ENCODE data around the gene SELENOF. TPM values are rescaled to one million over a fixed set of nuclear protein-coding genes. Genes with fewer than 3 reads are reported as not detected.

SELENOF gene
- polyA plus RNA-seq, 1 donor from 2014 or later: 378 TPM

GRCh38 chr1:86858524-86859261 lies 55.2 kb downstream of the SELENOF start:
- Mint-ChIP-seq H3K27me3 (no peaks in the 10 kb centered on the region), H3K4me3 (no peak overlapping the region), H3K4me1 (peaks cover 11 to 16% (median 16%) of the 10 kb centered on the region in 3 donors), H3K36me3 (peaks cover 8% of the 10 kb centered on the region), H3K27ac (peak overlapping the region in 1 of 3 donors; percentile 68), H3K9me3 (no peaks in the 10 kb centered on the region)

DNA sequence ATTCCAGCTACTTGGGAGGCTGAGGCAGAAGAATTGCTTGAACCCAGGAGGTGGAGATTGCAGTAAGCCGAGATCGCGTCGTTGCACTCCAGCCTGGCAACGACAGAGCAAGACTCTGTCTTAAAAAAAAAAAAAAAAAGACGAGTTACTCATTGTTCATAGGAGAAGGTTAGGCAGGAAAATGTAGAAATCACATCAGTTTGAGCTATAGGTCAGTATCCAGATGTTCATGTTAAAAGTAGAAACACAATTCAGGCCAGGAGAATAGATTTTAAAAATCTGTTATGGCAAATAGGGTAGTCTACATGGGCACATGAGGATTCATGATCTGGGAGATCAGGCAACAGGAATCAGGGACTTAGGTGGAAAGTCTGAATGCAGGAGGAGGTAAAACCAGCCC lies 57.7 kb downstream of the SELENOF start:
- peaks cover 23 to 30% (median 29%) of the 10 kb centered on the region in 3 donors for H3K4me1 Mint-ChIP-seq
- no peaks in the 10 kb centered on the region for H3K9me3 Mint-ChIP-seq
- H3K27me3 Mint-ChIP-seq: no peaks in the 10 kb centered on the region
- H3K36me3 Mint-ChIP-seq: peaks cover under 1% of the 10 kb centered on the region
- H3K4me3 Mint-ChIP-seq: no peak overlapping the region
- peak overlapping the region in 1 of 3 donors; percentile 34 for H3K27ac Mint-ChIP-seq

DNA sequence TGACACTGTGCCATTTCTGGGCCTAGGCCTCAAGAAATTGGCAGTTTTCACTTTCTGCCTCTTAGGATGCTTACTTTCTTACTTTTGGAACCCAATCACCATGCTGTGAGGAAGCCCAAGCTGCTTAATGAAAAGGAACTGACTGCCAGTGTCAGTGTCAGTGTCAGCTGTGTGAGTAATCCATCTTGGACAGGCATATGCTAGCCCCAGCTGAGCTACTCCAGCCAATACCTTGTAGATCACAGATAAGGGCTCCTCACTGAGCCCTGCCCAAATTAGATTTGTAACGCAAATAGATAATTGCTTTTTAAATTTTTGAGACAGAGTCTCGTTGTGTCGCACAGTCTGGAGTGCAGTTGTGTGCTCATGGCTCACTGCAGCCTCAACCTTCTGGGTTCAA lies 59.6 kb downstream of the SELENOF start:
- Mint-ChIP-seq H3K27me3 (no peaks in the 10 kb centered on the region), H3K4me1 (peaks cover 22 to 29% (median 26%) of the 10 kb centered on the region in 3 donors), H3K4me3 (no peak overlapping the region), H3K36me3 (no peaks in the 10 kb centered on the region), H3K9me3 (no peaks in the 10 kb centered on the region), H3K27ac (no peak overlapping the region)

GRCh38 chr1:86852782-86853408 lies 61.0 kb downstream of the SELENOF start:
- Mint-ChIP-seq H3K4me1 (peaks cover 17 to 23% (median 21%) of the 10 kb centered on the region in 3 donors), H3K36me3 (no peaks in the 10 kb centered on the region), H3K4me3 (peak overlapping the region in 1 of 4 donors; percentile 86), H3K9me3 (no peaks in the 10 kb centered on the region), H3K27me3 (no peaks in the 10 kb centered on the region), H3K27ac (no peak overlapping the region)

GRCh38 chr1:86852289-86852688 lies 61.6 kb downstream of the SELENOF start:
- Mint-ChIP-seq H3K4me3 (peak overlapping the region in 3 of 4 donors; percentile 23 to 86 (median 81)), H3K4me1 (peaks cover 16 to 18% (median 17%) of the 10 kb centered on the region in 3 donors), H3K27ac (no peak overlapping the region), H3K9me3 (no peaks in the 10 kb centered on the region), H3K36me3 (no peaks in the 10 kb centered on the region), H3K27me3 (no peaks in the 10 kb centered on the region)

DNA sequence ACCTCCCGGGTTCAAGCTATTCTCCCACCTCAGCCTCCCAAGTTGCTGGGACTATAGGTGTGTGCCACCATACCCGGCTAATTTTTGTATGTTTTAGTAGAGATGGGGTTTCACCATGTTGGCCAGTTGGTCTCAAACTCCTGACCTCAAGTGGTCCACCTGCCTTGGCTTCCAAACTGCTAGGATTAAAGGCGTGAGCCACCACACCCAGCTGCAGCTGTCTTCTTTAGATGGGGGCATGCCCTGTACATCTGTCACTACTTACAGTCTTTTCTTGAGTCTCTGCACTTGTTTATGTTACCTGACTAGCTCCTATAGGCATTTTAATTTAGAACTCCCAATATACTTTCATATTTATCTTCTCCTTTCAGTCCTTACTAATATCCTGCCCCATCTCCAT lies 64.2 kb downstream of the SELENOF start:
- H3K27me3 Mint-ChIP-seq: no peaks in the 10 kb centered on the region
- H3K4me1 Mint-ChIP-seq: peaks cover 13 to 18% (median 14%) of the 10 kb centered on the region in 3 donors
- H3K9me3 Mint-ChIP-seq: no peaks in the 10 kb centered on the region
- no peak overlapping the region for H3K27ac Mint-ChIP-seq
- no peaks in the 10 kb centered on the region for H3K36me3 Mint-ChIP-seq
- H3K4me3 Mint-ChIP-seq: no peak overlapping the region

- Mint-ChIP-seq H3K27me3 (no peaks in the 10 kb centered on the region), H3K27ac (peak overlapping the region in 1 of 3 donors; percentile 18), H3K4me3 (no peak overlapping the region), H3K4me1 (peaks cover 13 to 18% (median 14%) of the 10 kb centered on the region in 3 donors), H3K36me3 (no peaks in the 10 kb centered on the region), H3K9me3 (no peaks in the 10 kb centered on the region)
Measured at GRCh38 chr1:86848654-86849053, 65.3 kb downstream of the SELENOF start.

DNA sequence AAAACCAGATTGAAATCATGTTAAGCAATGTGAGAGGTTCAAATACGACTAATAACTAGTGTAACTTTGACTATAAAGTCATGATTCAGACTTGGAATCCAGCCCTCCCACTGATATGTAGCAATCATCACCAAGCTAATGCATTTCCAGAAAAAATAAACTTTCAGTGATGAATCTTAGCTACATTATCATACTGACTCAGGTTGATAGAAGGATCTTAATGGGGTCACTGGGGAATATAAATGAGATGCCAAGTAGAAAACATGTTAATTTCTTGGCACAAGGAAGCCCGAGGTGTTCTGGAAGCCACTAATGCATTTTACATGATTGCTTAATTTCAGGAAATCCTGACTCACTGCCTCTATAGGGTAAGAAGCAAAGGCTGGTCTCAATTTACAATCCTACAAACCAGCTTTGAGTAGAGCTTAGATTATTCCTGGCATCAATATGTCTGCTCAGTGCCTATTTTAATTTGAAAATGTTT lies 67.7 kb downstream of the SELENOF start:
- no peak overlapping the region for H3K27ac Mint-ChIP-seq
- H3K9me3 Mint-ChIP-seq: no peaks in the 10 kb centered on the region
- no peaks in the 10 kb centered on the region for H3K4me1 Mint-ChIP-seq
- no peak overlapping the region for H3K4me3 Mint-ChIP-seq
- no peaks in the 10 kb centered on the region for H3K27me3 Mint-ChIP-seq
- no peaks in the 10 kb centered on the region for H3K36me3 Mint-ChIP-seq

GRCh38 chr1:86845514-86845913 lies 68.4 kb downstream of the SELENOF start:
- H3K27ac Mint-ChIP-seq: no peak overlapping the region
- no peaks in the 10 kb centered on the region for H3K27me3 Mint-ChIP-seq
- H3K9me3 Mint-ChIP-seq: no peaks in the 10 kb centered on the region
- no peaks in the 10 kb centered on the region for H3K4me1 Mint-ChIP-seq
- H3K4me3 Mint-ChIP-seq: no peak overlapping the region
- no peaks in the 10 kb centered on the region for H3K36me3 Mint-ChIP-seq

DNA sequence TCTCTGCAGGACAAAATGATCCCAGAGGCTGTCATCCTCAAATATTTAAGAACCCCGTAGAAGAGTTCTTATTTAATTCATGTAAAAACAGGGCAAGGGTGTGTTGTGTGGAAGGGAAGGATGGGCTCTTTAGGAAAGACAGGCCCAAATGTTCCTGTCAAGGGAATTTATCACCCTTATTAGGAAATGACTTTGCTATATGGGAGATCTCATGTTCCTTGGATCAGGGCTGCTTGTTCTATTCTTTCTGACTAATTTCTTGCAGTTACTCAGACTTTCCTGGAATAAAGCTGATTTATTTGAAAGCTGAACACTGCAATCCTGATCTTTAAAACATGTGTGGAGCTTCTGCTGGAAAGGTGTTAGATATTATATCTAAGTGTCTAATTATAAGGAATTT lies 72.8 kb downstream of the SELENOF start:
- no peaks in the 10 kb centered on the region for H3K4me1 Mint-ChIP-seq
- H3K9me3 Mint-ChIP-seq: no peaks in the 10 kb centered on the region
- no peaks in the 10 kb centered on the region for H3K27me3 Mint-ChIP-seq
- H3K27ac Mint-ChIP-seq: no peak overlapping the region
- no peak overlapping the region for H3K4me3 Mint-ChIP-seq
- H3K36me3 Mint-ChIP-seq: no peaks in the 10 kb centered on the region

DNA sequence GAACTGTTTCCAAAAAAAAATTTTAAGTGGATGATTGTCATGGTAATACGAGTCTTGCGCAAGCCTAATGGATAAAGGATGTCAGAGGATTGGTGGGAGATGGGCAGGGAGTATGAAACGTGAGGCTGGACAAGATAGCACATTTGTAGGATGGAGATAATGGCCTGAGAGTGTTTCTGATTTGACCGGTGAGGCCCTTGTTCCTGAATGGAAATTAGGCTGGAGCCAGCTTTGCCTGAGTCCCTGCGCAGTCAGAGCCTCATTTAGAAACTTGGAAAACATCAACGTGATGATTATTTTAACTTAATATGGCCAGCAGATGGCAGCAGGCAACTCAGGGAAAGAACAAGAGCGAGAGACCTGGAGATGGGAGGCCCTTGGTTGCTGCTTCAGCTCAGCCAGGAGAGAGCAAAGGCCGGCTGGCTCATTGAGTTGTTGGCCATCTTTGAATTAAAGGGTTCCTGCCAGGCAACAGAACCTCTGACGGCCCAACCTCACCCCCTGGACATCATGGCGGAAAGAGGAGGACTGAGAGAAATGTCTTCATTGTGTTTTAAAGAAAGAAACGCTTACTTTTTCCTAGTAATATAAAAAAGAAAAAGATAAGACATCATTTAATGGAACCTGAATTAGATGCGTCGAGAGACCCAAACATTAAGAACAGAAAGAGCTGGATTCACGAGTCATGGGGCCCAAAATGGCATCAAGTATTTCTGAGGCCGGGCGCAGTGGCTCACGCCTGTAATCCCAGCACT lies 80.3 kb downstream of the SELENOF start:
- Mint-ChIP-seq H3K27ac (no peak overlapping the region), H3K4me3 (no peak overlapping the region), H3K27me3 (peaks cover 5% of the 10 kb centered on the region), H3K4me1 (peaks cover 0 to 4% (median 3%) of the 10 kb centered on the region in 3 donors), H3K36me3 (no peaks in the 10 kb centered on the region), H3K9me3 (no peaks in the 10 kb centered on the region)

DNA sequence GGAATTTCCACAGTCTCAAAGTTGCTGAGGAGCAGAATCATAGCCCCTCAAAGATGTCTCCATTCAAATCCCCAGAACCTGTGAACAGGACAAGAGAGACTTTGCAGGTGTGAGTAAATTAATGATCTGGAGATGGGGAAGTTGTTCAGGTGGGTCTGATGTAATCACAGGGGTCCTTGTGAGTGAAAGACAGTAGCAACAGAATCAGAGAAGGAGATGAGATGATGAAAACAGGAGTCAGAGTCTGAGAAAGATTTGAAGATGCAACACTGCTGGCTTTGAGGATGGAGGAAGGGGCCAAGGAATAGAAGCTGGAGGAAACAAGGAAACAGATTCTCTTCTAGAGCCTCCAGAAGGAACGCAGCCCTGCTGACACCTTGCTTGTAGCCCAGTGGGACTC lies 81.5 kb downstream of the SELENOF start:
- peaks cover 0 to 4% (median 3%) of the 10 kb centered on the region in 3 donors for H3K4me1 Mint-ChIP-seq
- no peaks in the 10 kb centered on the region for H3K36me3 Mint-ChIP-seq
- no peaks in the 10 kb centered on the region for H3K9me3 Mint-ChIP-seq
- peaks cover 5% of the 10 kb centered on the region for H3K27me3 Mint-ChIP-seq
- no peak overlapping the region for H3K4me3 Mint-ChIP-seq
- H3K27ac Mint-ChIP-seq: peak overlapping the region in 1 of 3 donors; percentile 6

- H3K27me3 Mint-ChIP-seq: peaks cover 5% of the 10 kb centered on the region
- H3K9me3 Mint-ChIP-seq: no peaks in the 10 kb centered on the region
- peaks cover 0 to 5% (median 3%) of the 10 kb centered on the region in 3 donors for H3K4me1 Mint-ChIP-seq
- peaks cover 1% of the 10 kb centered on the region for H3K36me3 Mint-ChIP-seq
- H3K4me3 Mint-ChIP-seq: no peak overlapping the region
- no peak overlapping the region for H3K27ac Mint-ChIP-seq
Measured at GRCh38 chr1:86829321-86829720, 84.6 kb downstream of the SELENOF start.

GRCh38 chr1:86828024-86828423 lies 85.9 kb downstream of the SELENOF start:
- H3K4me3 Mint-ChIP-seq: no peak overlapping the region
- peaks cover 1% of the 10 kb centered on the region for H3K36me3 Mint-ChIP-seq
- H3K4me1 Mint-ChIP-seq: peaks cover 0 to 1% (median 0%) of the 10 kb centered on the region in 3 donors
- no peak overlapping the region for H3K27ac Mint-ChIP-seq
- H3K9me3 Mint-ChIP-seq: no peaks in the 10 kb centered on the region
- peaks cover 2% of the 10 kb centered on the region for H3K27me3 Mint-ChIP-seq

DNA sequence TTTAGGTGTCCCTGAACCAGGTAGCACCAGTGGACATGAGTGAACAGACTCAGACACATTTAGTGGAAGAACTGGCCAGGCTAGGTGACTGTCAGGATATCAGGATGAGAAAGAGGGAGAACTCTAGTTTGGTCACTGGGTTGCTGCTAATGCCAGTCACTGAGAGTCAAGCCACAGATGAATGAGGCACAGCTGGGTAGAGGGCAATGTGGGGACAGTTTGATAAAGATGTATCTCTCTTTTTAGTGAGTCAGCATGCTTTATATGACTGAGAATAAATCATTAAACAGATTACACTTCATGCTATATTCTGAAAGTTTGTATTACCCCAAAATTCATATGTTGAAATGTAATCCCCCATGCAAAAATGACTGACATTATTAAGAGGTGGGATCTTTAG lies 87.1 kb downstream of the SELENOF start:
- peaks cover 1% of the 10 kb centered on the region for H3K36me3 Mint-ChIP-seq
- peaks cover 4% of the 10 kb centered on the region for H3K27me3 Mint-ChIP-seq
- H3K9me3 Mint-ChIP-seq: no peaks in the 10 kb centered on the region
- H3K4me1 Mint-ChIP-seq: peaks cover 0 to 5% (median 0%) of the 10 kb centered on the region in 3 donors
- peak overlapping the region in 1 of 3 donors; percentile 43 for H3K27ac Mint-ChIP-seq
- peak overlapping the region in 1 of 4 donors; percentile 1 for H3K4me3 Mint-ChIP-seq

Data from IgD-negative memory B cell (primary cell).